ENCODE results near the gene DDX47.

DNA sequence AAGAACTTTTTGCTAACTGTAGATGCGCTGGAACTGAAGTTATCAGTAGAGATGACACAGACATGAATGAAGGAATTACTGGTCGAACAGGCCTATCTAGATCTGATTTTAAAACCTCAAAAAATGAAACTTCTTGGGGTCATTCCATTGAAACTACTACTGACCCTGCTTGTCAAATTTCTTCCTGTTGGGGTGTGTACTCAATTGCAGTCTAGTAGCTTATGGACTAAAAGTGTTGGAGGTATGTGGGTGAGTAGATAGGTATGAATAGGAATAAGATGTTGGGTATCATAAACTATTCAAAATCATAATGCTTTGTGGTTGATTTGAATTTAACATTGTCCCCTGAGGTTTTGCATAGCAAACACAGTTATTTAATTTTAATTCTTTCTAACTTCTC lies 18.5 kb upstream of the DDX47 start:
- TF ChIP-seq, protein P1, sequence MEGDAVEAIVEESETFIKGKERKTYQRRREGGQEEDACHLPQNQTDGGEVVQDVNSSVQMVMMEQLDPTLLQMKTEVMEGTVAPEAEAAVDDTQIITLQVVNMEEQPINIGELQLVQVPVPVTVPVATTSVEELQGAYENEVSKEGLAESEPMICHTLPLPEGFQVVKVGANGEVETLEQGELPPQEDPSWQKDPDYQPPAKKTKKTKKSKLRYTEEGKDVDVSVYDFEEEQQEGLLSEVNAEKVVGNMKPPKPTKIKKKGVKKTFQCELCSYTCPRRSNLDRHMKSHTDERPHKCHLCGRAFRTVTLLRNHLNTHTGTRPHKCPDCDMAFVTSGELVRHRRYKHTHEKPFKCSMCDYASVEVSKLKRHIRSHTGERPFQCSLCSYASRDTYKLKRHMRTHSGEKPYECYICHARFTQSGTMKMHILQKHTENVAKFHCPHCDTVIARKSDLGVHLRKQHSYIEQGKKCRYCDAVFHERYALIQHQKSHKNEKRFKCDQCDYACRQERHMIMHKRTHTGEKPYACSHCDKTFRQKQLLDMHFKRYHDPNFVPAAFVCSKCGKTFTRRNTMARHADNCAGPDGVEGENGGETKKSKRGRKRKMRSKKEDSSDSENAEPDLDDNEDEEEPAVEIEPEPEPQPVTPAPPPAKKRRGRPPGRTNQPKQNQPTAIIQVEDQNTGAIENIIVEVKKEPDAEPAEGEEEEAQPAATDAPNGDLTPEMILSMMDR (conservative IDR thresholded peaks at IDR 0.05), result no peak
- TF ChIP-seq EZH2 (IDR thresholded peaks at IDR 0.05; ENCODE audit: low read depth), result no peak
